Lower leg skin (tissue), 4 donors: ENCODE data around the gene MAN1C1. TPM values are rescaled to one million over a fixed set of nuclear protein-coding genes. Genes with fewer than 3 reads are reported as not detected.

Experiments
- DNase-seq, 2 donors: peaks; one replicate each; pipeline ENCODE4 v3.0.0-alpha.2; 2019; ENCODE audit warnings: low spot score in 2 of 2
- H3K4me3 ChIP-seq: fragments of 200-600 bp; sonication (generic); 2 replicates; pipeline ENCODE4 v1.5.1; 2017; ENCODE audit warnings: mild to moderate bottlenecking, low read depth; ENCODE audit not compliant: poor library complexity, severe bottlenecking
- POLR2A ChIP-seq, 2 donors: fragments of 450-650 bp; IDR thresholded peaks; one replicate each; pipeline ENCODE4 v1.6.1; 2016 to 2017; ENCODE audit warnings: antibody characterized with exemption in 2 of 2, mild to moderate bottlenecking in 1 of 2, moderate library complexity in 1 of 2
- WGBS, 2 donors: methylation state at CpG; one replicate each; pipeline ENCODE4 v1.1.5; 2018; 5-methylcytosine and 5-hydroxymethylcytosine counted together
- intact Hi-C: fragments of 100-400 bp; cut with DNase I; formaldehyde crosslinking; loops from one replicate; pipeline ENCODE4 v1.15.0; 2023; ENCODE audit warnings: low total_unique reads
- total RNA-seq, 4 donors: library from RNA; depleted of rRNA; stranded (reverse); fragments of >200 nt; gene quantifications; one replicate each; pipeline ENCODE4 v1.1.0, GENCODE V29; 2016
- TF ChIP-seq, protein P1 (sequence below), 3 donors: fragments of 450-650 bp; IDR thresholded peaks; one replicate each; pipeline ENCODE4 v1.5.1; 2016; ENCODE audit warnings: antibody characterized with exemption in 3 of 3, mild to moderate bottlenecking in 3 of 3, moderate library complexity in 2 of 3

MAN1C1 gene
- total RNA-seq, 4 donors from 2014 or later: 5.9 to 7.3 (median 6.6) TPM

DNA sequence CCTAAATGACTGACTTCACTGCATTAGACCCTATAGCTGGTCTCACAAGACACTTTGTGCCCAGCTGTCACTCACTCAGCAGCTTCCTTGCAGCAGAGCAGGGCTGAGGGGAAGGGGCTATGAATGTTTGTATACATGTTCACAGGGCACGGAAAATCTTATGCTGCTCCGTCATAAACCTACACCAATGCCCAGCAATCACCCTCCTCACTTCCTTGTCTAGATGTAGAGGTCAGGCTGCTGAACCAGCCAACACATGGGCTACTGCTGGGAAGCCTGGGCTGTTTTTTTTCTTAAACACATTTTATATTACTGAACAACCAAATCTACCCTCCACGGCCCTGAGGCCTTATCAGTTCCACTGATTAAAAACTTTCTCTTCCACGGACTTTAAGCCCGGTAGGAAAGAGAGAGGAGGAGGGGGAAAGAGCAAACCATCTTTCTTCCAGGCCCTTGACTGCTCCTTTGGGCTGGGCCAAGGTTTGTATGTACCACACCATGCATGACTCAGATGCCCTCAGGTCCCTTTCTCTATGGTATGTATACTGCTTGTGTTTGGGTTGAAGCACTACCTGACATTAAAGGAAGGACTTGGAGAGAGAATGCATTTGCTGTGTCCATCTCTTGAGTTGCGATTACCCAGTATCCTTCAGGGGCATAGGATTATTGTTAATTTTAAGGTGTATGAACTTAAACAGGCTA lies 215.9 kb downstream of the MAN1C1 start:
- intact Hi-C loops: loop anchor here (10.0 kb wide), 1 partner anchor 162 kb away; the partner anchor contains the start of gene PAFAH2
- no peak overlapping the region for H3K4me3 ChIP-seq
- no peak for DNase-seq
- TF ChIP-seq, protein P1, sequence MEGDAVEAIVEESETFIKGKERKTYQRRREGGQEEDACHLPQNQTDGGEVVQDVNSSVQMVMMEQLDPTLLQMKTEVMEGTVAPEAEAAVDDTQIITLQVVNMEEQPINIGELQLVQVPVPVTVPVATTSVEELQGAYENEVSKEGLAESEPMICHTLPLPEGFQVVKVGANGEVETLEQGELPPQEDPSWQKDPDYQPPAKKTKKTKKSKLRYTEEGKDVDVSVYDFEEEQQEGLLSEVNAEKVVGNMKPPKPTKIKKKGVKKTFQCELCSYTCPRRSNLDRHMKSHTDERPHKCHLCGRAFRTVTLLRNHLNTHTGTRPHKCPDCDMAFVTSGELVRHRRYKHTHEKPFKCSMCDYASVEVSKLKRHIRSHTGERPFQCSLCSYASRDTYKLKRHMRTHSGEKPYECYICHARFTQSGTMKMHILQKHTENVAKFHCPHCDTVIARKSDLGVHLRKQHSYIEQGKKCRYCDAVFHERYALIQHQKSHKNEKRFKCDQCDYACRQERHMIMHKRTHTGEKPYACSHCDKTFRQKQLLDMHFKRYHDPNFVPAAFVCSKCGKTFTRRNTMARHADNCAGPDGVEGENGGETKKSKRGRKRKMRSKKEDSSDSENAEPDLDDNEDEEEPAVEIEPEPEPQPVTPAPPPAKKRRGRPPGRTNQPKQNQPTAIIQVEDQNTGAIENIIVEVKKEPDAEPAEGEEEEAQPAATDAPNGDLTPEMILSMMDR (IDR thresholded peaks at IDR 0.05): no peak
- no peak for TF ChIP-seq POLR2A (IDR thresholded peaks at IDR 0.05)
- WGBS, 2 donors: 70 to 80% methylated on average over 6 of the region's 6 CpGs

DNA sequence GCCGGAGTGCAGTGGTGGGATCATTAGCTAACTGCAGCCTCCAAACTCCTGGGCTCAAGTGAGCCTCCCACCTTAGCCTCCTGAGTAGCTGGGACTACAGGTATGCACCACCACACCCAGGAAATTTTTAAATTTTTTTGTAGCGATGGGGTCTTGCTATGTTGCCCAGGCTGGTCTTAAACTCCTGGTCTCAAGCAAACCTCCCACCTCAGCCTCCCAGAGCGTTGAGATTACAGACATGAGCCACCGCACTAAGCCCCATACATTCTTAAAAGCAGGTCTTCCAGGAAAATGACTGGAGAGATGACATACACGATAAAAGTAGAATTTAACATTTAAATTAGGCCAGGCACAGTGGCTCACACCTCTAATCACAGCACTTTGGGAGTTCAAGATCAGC lies 216.6 kb downstream of the MAN1C1 start:
- intact Hi-C loops: loop anchor here (10.0 kb wide), 1 partner anchor 162 kb away; the partner anchor contains the start of gene PAFAH2
- no peak overlapping the region for H3K4me3 ChIP-seq
- no peak for TF ChIP-seq POLR2A (IDR thresholded peaks at IDR 0.05)
- TF ChIP-seq, protein P1 (IDR thresholded peaks at IDR 0.05): no peak
- 97 to 98% methylated on average over 5 of the region's 5 CpGs for WGBS, 2 donors
- no peak for DNase-seq

Other genes with a start within 250 kb of the MAN1C1 start
- gene RHCE, start 196.0 kb upstream of the MAN1C1 start, total RNA-seq: 1 to 10 TPM in 1 of 4 donors, under 1 TPM in 2, not detected in 1; 0.16 to 1.4 (median 0.61) TPM
- gene MACO1, start 185.9 kb upstream of the MAN1C1 start, total RNA-seq: 10 to 100 TPM; 14.2 to 20.4 (median 16.4) TPM
- gene LDLRAP1, start 73.2 kb upstream of the MAN1C1 start, total RNA-seq: 10 to 100 TPM; 26.9 to 36.7 (median 27.2) TPM
- gene SELENON, start 183.4 kb downstream of the MAN1C1 start, total RNA-seq: 10 to 100 TPM; 14.9 to 24.5 (median 17.6) TPM
- gene MTFR1L, start 203.2 kb downstream of the MAN1C1 start, total RNA-seq: 10 to 100 TPM; 34.9 to 46.1 (median 39.7) TPM
- gene AUNIP, start 242.7 kb downstream of the MAN1C1 start, total RNA-seq: under 1 TPM in 1 of 4 donors, not detected in 3; 0.68 TPM